ENCODE measurements around the gene ZCCHC14.

Gene ZCCHC14

DNA sequence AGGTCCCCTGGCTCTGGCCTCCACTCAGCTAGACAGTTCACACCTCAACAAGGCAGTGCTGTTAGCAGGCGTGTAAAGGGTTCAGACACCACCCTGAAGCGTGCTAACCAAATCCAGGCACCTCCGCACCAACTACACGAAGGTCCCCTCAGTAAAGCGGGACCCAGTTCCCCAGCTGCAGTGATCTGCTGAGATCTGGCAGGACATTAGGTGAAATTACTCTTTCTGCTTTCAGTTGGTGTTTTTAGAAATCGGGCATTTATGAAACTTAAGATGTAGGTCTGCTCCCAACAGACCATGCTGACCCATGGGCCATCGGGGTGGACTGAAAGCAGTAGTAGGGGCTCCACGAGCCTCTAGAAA is 136.4 kb downstream of the ZCCHC14 start:
- TF ChIP-seq GABPA (IDR thresholded peaks at IDR 0.05; ENCODE audit: low read depth) = no peak
- no peak for TF ChIP-seq SPI1 (IDR thresholded peaks at IDR 0.05; ENCODE audit: borderline replicate concordance, low read depth)
- TF ChIP-seq REST (IDR thresholded peaks at IDR 0.05; ENCODE audit: insufficient replicate concordance, low read depth) = no peak
- TF ChIP-seq, protein P1, sequence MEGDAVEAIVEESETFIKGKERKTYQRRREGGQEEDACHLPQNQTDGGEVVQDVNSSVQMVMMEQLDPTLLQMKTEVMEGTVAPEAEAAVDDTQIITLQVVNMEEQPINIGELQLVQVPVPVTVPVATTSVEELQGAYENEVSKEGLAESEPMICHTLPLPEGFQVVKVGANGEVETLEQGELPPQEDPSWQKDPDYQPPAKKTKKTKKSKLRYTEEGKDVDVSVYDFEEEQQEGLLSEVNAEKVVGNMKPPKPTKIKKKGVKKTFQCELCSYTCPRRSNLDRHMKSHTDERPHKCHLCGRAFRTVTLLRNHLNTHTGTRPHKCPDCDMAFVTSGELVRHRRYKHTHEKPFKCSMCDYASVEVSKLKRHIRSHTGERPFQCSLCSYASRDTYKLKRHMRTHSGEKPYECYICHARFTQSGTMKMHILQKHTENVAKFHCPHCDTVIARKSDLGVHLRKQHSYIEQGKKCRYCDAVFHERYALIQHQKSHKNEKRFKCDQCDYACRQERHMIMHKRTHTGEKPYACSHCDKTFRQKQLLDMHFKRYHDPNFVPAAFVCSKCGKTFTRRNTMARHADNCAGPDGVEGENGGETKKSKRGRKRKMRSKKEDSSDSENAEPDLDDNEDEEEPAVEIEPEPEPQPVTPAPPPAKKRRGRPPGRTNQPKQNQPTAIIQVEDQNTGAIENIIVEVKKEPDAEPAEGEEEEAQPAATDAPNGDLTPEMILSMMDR (IDR thresholded peaks at IDR 0.05; ENCODE audit: insufficient read depth, low read length) = no peak
- TF ChIP-seq POLR2AphosphoS5 (IDR thresholded peaks at IDR 0.05; ENCODE audit: low read depth) = no peak
- DNase-seq (ENCODE audit: low read depth in 1 of 2, low spot score in 1 of 2) = no peak
- Histone ChIP-seq H3K4me3 (replicated peaks; ENCODE audit: insufficient read depth, low read length) (no peak overlapping the region), H3K27ac (replicated peaks) (no peak overlapping the region), H3K27me3 (ENCODE audit: insufficient read depth, poor library complexity, severe bottlenecking) (no peaks in the 10 kb centered on the region)
